GM23338 (cell line): ENCODE data around the gene IRAK1BP1. TPM values are rescaled to one million over a fixed set of nuclear protein-coding genes. Genes with fewer than 3 reads are reported as not detected.

ENCODE experiments used
- ATAC-seq: fragments of 200-7000 bp; cut with Tn5 transposase; 3 replicates; pipeline ENCODE4 v1.9.1; 2020
- DNase-seq: peaks from one replicate; pipeline ENCODE4 v3.0.0-alpha.2; 2015; ENCODE audit warnings: low spot score
- H2AFZ ChIP-seq: fragments of 200-600 bp; sonication (generic); 2 replicates; pipeline ENCODE4 v1.8.0; 2016; ENCODE audit warnings: antibody characterized with exemption, mild to moderate bottlenecking, moderate library complexity
- H3F3A ChIP-seq: fragments of 200-600 bp; sonication (generic); replicated peaks from 2 replicates; pipeline ENCODE4 v1.8.0; 2017; ENCODE audit warnings: antibody characterized with exemption, mixed run types, low read depth
- H3K27ac ChIP-seq: fragments of 200-600 bp; sonication (generic); 2 replicates; pipeline ENCODE4 v1.6.1; 2016; ENCODE audit warnings: low read depth
- H3K27me3 ChIP-seq: fragments of 200-600 bp; sonication (generic); 2 replicates; pipeline ENCODE4 v1.8.0; 2016; ENCODE audit warnings: mild to moderate bottlenecking, mixed run types, moderate library complexity; ENCODE audit not compliant: insufficient read depth
- H3K36me3 ChIP-seq: fragments of 200-600 bp; sonication (generic); 2 replicates; pipeline ENCODE4 v1.8.0; 2016; ENCODE audit warnings: mild to moderate bottlenecking; ENCODE audit not compliant: insufficient read depth
- H3K4me1 ChIP-seq: fragments of 200-600 bp; sonication (generic); 2 replicates; pipeline ENCODE4 v1.8.0; 2016; ENCODE audit warnings: mild to moderate bottlenecking, moderate library complexity; ENCODE audit not compliant: insufficient read depth
- H3K4me2 ChIP-seq: fragments of 200-600 bp; sonication (generic); 2 replicates; pipeline ENCODE4 v1.7.1; 2017; ENCODE audit warnings: mixed run types
- H3K4me3 ChIP-seq: fragments of 200-600 bp; sonication (generic); 2 replicates; pipeline ENCODE4 v1.6.1; 2016; ENCODE audit warnings: mixed run types
- H3K79me2 ChIP-seq: fragments of 200-600 bp; sonication (generic); replicated peaks from 2 replicates; pipeline ENCODE4 v1.8.0; 2017; ENCODE audit warnings: mild to moderate bottlenecking; ENCODE audit not compliant: insufficient read depth
- H3K9me2 ChIP-seq: fragments of 200-600 bp; sonication (generic); 2 replicates; pipeline ENCODE4 v1.8.0; 2017; ENCODE audit not compliant: insufficient read depth
- H4K20me1 ChIP-seq: fragments of 200-600 bp; sonication (generic); replicated peaks from 2 replicates; pipeline ENCODE4 v1.8.0; 2017; ENCODE audit warnings: mild to moderate bottlenecking; ENCODE audit not compliant: insufficient read depth
- H3K27ac Mint-ChIP-seq: 2 replicates; pipeline ENCODE4 v1.8.0; 2020; ENCODE audit warnings: inconsistent platforms, mild to moderate bottlenecking, moderate library complexity, mixed read lengths
- H3K27me3 Mint-ChIP-seq: 3 replicates; pipeline ENCODE4 v1.8.0; 2022; ENCODE audit warnings: low read depth, mild to moderate bottlenecking, moderate library complexity, mixed read lengths, inconsistent platforms; ENCODE audit not compliant: insufficient read depth, poor library complexity
- H3K36me3 Mint-ChIP-seq: 3 replicates; pipeline ENCODE4 v1.8.0; 2021; ENCODE audit warnings: low read depth, mild to moderate bottlenecking, inconsistent platforms, moderate library complexity, mixed read lengths
- H3K4me1 Mint-ChIP-seq: 3 replicates; pipeline ENCODE4 v1.8.0; 2020; ENCODE audit warnings: mild to moderate bottlenecking, inconsistent platforms, mixed read lengths
- H3K4me3 Mint-ChIP-seq: 3 replicates; pipeline ENCODE4 v1.8.0; 2021; ENCODE audit warnings: moderate library complexity, mild to moderate bottlenecking, inconsistent platforms, mixed read lengths
- H3K9me3 Mint-ChIP-seq: 3 replicates; pipeline ENCODE4 v1.8.0; 2020; ENCODE audit warnings: moderate library complexity, mild to moderate bottlenecking, inconsistent platforms, mixed read lengths
- CREB1 ChIP-seq: fragments of 250-450 bp; sonication (Bioruptor Pico); IDR thresholded peaks from 2 replicates; pipeline ENCODE4 v1.5.0; 2020; ENCODE audit warnings: low read depth, mild to moderate bottlenecking, moderate library complexity
- ETS1 ChIP-seq: IDR thresholded peaks from 2 replicates; pipeline ENCODE4 v1.6.1; 2016; ENCODE audit warnings: antibody characterized with exemption
- EZH2 ChIP-seq: fragments of 200-600 bp; sonication (generic); IDR thresholded peaks from one replicate; pipeline ENCODE4 v1.8.0; 2017; ENCODE audit warnings: antibody characterized with exemption, mild to moderate bottlenecking, low read depth; ENCODE audit not compliant: unreplicated experiment
- EZH2phosphoT487 ChIP-seq: fragments of 200-600 bp; sonication (generic); IDR thresholded peaks from one replicate; pipeline ENCODE4 v1.8.1; 2018; ENCODE audit warnings: antibody characterized with exemption; ENCODE audit not compliant: unreplicated experiment
- JUNB ChIP-seq: IDR thresholded peaks from one replicate; pipeline ENCODE4 v1.6.1; 2016; ENCODE audit warnings: antibody characterized with exemption; ENCODE audit not compliant: unreplicated experiment
- POLR2AphosphoS5 ChIP-seq: IDR thresholded peaks from 2 replicates; pipeline ENCODE4 v1.6.1; 2016; ENCODE audit warnings: antibody characterized with exemption, low read depth
- STAT1 ChIP-seq: IDR thresholded peaks from one replicate; pipeline ENCODE4 v1.6.1; 2016; ENCODE audit warnings: antibody characterized with exemption; ENCODE audit not compliant: unreplicated experiment
- ZNF114 ChIP-seq: fragments of 250-450 bp; sonication (Bioruptor Pico); IDR thresholded peaks from 2 replicates; pipeline ENCODE4 v1.5.0; 2020; ENCODE audit warnings: mild to moderate bottlenecking, moderate library complexity
- ZNF331 ChIP-seq: fragments of 250-450 bp; sonication (Bioruptor Pico); IDR thresholded peaks from 2 replicates; pipeline ENCODE4 v1.5.0; 2020; ENCODE audit warnings: low read depth, mild to moderate bottlenecking, moderate library complexity
- polyA plus RNA-seq: library from polyadenylated mRNA; unstranded; fragments of >200 nt; fragmentation: Nextera tagmentation; extraction: Ambion mirVana; gene quantifications from 2 replicates; pipeline ENCODE4 v1.2.1, GENCODE V29; 2016
- total RNA-seq: library from RNA; depleted of rRNA; stranded (reverse); fragments of >200 nt; shearing (Covaris generic); gene quantifications from 2 replicates; pipeline ENCODE4 v1.2.3, GENCODE V29; 2014
- TF ChIP-seq, protein P1 (sequence below), 2 experiments: fragments of 200-600 bp in 1 of 2; sonication (generic) in 1 of 2; conservative IDR thresholded peaks; 2 replicates each; pipeline versions ENCODE4 v1.5.1 to v1.6.1; 2016 to 2017; ENCODE audit warnings: antibody characterized with exemption in 2 of 2, low read depth in 2 of 2, mild to moderate bottlenecking in 2 of 2, moderate library complexity in 1 of 2
- TF ChIP-seq, protein P2 (sequence below): fragments of 250-450 bp; sonication (Bioruptor Pico); IDR thresholded peaks from 2 replicates; pipeline ENCODE4 v1.5.0; 2020; ENCODE audit warnings: mild to moderate bottlenecking, moderate library complexity

IRAK1BP1 gene
- total and polyA plus RNA-seq, 2 experiments from 2014 or later: 12.8 to 13.5 TPM

- TF ChIP-seq, protein P1, sequence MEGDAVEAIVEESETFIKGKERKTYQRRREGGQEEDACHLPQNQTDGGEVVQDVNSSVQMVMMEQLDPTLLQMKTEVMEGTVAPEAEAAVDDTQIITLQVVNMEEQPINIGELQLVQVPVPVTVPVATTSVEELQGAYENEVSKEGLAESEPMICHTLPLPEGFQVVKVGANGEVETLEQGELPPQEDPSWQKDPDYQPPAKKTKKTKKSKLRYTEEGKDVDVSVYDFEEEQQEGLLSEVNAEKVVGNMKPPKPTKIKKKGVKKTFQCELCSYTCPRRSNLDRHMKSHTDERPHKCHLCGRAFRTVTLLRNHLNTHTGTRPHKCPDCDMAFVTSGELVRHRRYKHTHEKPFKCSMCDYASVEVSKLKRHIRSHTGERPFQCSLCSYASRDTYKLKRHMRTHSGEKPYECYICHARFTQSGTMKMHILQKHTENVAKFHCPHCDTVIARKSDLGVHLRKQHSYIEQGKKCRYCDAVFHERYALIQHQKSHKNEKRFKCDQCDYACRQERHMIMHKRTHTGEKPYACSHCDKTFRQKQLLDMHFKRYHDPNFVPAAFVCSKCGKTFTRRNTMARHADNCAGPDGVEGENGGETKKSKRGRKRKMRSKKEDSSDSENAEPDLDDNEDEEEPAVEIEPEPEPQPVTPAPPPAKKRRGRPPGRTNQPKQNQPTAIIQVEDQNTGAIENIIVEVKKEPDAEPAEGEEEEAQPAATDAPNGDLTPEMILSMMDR (conservative IDR thresholded peaks at IDR 0.05; ENCODE audit: low read depth in 2 of 2): no peak
Measured at GRCh38 chr6:78861509-78861908, 5.8 kb upstream of the IRAK1BP1 start (continued).

GRCh38 chr6:78863576-78863975, 3.8 kb upstream of the IRAK1BP1 start:
- ATAC-seq (no peak), DNase-seq (no peak)
- peaks cover 8% of the 10 kb centered on the region for H3K27me3 Mint-ChIP-seq
- Histone ChIP-seq H3K4me3 (no peak overlapping the region), H3K27ac (no peak overlapping the region), H3K79me2 (no peaks in the 10 kb centered on the region), H4K20me1 (no peaks in the 10 kb centered on the region), H3K4me2 (no peak overlapping the region), H2AFZ (no peak overlapping the region), H3F3A (no peaks in the 10 kb centered on the region), H3K4me1 (peaks cover 2% of the 10 kb centered on the region; the same call in 1 of the 2 replicates), H3K36me3 (peaks cover under 1% of the 10 kb centered on the region; the same call in 1 of the 2 replicates), H3K9me2 (no peaks in the 10 kb centered on the region), H3K27me3 (no peaks in the 10 kb centered on the region)
- H3K27ac Mint-ChIP-seq: no peak overlapping the region
- H3K4me1 Mint-ChIP-seq: peaks cover 5% of the 10 kb centered on the region; the same call in 2 of the 3 replicates
- no peak overlapping the region for H3K4me3 Mint-ChIP-seq
- peaks cover 5% of the 10 kb centered on the region for H3K36me3 Mint-ChIP-seq
- peaks cover 6% of the 10 kb centered on the region for H3K9me3 Mint-ChIP-seq
- no peak for TF ChIP-seq POLR2AphosphoS5
- no peak for TF ChIP-seq EZH2phosphoT487
- no peak for TF ChIP-seq EZH2
- TF ChIP-seq, protein P1 (conservative IDR thresholded peaks at IDR 0.05; ENCODE audit: low read depth in 2 of 2): no peak
- no peak for TF ChIP-seq STAT1
- no peak for TF ChIP-seq JUNB
- TF ChIP-seq ETS1: no peak
- TF ChIP-seq ZNF331 (CRISPR knock-in tag): no peak
- no peak for TF ChIP-seq CREB1 (CRISPR knock-in tag)
- TF ChIP-seq, protein P2, sequence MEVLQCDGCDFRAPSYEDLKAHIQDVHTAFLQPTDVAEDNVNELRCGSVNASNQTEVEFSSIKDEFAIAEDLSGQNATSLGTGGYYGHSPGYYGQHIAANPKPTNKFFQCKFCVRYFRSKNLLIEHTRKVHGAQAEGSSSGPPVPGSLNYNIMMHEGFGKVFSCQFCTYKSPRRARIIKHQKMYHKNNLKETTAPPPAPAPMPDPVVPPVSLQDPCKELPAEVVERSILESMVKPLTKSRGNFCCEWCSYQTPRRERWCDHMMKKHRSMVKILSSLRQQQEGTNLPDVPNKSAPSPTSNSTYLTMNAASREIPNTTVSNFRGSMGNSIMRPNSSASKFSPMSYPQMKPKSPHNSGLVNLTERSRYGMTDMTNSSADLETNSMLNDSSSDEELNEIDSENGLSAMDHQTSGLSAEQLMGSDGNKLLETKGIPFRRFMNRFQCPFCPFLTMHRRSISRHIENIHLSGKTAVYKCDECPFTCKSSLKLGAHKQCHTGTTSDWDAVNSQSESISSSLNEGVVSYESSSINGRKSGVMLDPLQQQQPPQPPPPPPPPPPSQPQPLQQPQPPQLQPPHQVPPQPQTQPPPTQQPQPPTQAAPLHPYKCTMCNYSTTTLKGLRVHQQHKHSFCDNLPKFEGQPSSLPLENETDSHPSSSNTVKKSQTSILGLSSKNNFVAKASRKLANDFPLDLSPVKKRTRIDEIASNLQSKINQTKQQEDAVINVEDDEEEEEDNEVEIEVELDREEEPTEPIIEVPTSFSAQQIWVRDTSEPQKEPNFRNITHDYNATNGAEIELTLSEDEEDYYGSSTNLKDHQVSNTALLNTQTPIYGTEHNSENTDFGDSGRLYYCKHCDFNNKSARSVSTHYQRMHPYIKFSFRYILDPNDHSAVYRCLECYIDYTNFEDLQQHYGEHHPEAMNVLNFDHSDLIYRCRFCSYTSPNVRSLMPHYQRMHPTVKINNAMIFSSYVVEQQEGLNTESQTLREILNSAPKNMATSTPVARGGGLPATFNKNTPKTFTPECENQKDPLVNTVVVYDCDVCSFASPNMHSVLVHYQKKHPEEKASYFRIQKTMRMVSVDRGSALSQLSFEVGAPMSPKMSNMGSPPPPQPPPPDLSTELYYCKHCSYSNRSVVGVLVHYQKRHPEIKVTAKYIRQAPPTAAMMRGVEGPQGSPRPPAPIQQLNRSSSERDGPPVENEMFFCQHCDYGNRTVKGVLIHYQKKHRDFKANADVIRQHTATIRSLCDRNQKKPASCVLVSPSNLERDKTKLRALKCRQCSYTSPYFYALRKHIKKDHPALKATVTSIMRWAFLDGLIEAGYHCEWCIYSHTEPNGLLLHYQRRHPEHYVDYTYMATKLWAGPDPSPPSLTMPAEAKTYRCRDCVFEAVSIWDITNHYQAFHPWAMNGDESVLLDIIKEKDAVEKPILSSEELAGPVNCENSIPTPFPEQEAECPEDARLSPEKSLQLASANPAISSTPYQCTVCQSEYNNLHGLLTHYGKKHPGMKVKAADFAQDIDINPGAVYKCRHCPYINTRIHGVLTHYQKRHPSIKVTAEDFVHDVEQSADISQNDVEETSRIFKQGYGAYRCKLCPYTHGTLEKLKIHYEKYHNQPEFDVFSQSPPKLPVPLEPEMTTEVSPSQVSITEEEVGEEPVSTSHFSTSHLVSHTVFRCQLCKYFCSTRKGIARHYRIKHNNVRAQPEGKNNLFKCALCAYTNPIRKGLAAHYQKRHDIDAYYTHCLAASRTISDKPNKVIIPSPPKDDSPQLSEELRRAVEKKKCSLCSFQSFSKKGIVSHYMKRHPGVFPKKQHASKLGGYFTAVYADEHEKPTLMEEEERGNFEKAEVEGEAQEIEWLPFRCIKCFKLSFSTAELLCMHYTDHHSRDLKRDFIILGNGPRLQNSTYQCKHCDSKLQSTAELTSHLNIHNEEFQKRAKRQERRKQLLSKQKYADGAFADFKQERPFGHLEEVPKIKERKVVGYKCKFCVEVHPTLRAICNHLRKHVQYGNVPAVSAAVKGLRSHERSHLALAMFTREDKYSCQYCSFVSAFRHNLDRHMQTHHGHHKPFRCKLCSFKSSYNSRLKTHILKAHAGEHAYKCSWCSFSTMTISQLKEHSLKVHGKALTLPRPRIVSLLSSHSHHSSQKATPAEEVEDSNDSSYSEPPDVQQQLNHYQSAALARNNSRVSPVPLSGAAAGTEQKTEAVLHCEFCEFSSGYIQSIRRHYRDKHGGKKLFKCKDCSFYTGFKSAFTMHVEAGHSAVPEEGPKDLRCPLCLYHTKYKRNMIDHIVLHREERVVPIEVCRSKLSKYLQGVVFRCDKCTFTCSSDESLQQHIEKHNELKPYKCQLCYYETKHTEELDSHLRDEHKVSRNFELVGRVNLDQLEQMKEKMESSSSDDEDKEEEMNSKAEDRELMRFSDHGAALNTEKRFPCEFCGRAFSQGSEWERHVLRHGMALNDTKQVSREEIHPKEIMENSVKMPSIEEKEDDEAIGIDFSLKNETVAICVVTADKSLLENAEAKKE (CRISPR knock-in tag): no peak
- TF ChIP-seq ZNF114 (CRISPR knock-in tag): no peak
